Measurements from ENCODE around the gene RDX.
"Not testable (repeated sequence)": the region's sequence is repeated elsewhere in the genome, so short reads cannot be mapped to it uniquely, and the experiment has no call there.

The RDX gene

GRCh38 chr11:110305169-110306018 is 9.0 kb upstream of the RDX start:
- no peak for DNase-seq

GRCh38 chr11:110303414-110303826 is 7.0 kb upstream of the RDX start:
- DNase-seq, result no peak

- no peak for DNase-seq
Observed at GRCh38 chr11:110301577-110301976, 5.2 kb upstream of the RDX start.

GRCh38 chr11:110301032-110301431 is 4.6 kb upstream of the RDX start:
- DNase-seq, result no peak

- DNase-seq, result no peak
Observed at GRCh38 chr11:110299006-110299785, 2.8 kb upstream of the RDX start.

- no peak for DNase-seq
Observed at GRCh38 chr11:110298301-110298765, 1.9 kb upstream of the RDX start.

- no peak for DNase-seq
Observed at GRCh38 chr11:110297726-110298300, 1.4 kb upstream of the RDX start.

GRCh38 chr11:110297076-110297725 is 787 bp upstream of the RDX start:
- DNase-seq, result no peak

GRCh38 chr11:110295531-110296225 is 736 bp downstream of the RDX start:
- DNase-seq, result peak; percentile 34

GRCh38 chr11:110295086-110295485 is 1.3 kb downstream of the RDX start:
- no peak for DNase-seq

- DNase-seq, result no peak
Observed at GRCh38 chr11:110294509-110294908, 1.9 kb downstream of the RDX start.

GRCh38 chr11:110293389-110293788 is 3.0 kb downstream of the RDX start:
- DNase-seq, result peak; percentile 13

GRCh38 chr11:110292146-110292545 is 4.3 kb downstream of the RDX start:
- not testable (repeated sequence) for DNase-seq

- no peak for DNase-seq
Observed at GRCh38 chr11:110290591-110291334, 5.7 kb downstream of the RDX start.

GRCh38 chr11:110289472-110289871 is 6.9 kb downstream of the RDX start:
- DNase-seq, result no peak

- no peak for DNase-seq
Observed at GRCh38 chr11:110287537-110287936, 8.9 kb downstream of the RDX start.

- DNase-seq, result no peak
Observed at GRCh38 chr11:110286298-110287040, 9.9 kb downstream of the RDX start.

GRCh38 chr11:110283862-110284261 is 12.6 kb downstream of the RDX start:
- DNase-seq, result no peak

- not testable (repeated sequence) for DNase-seq
Observed at GRCh38 chr11:110280595-110280994, 15.8 kb downstream of the RDX start.

- DNase-seq, result no peak
Observed at GRCh38 chr11:110279881-110280280, 16.5 kb downstream of the RDX start.

- no peak for DNase-seq
Observed at GRCh38 chr11:110272919-110273318, 23.5 kb downstream of the RDX start.
